NCI-H2196 (cell line): ENCODE measurements around the gene RBM33.
"Not testable (repeated sequence)": the region's sequence is repeated elsewhere in the genome, so short reads cannot be mapped to it uniquely, and the experiment has no call there.

Experiments used
- DNase-seq: peaks from one replicate; lab custom pipeline; 2025; ENCODE audit not compliant: unreplicated experiment; lab: John Stamatoyannopoulos, UW

The RBM33 gene

GRCh38 chr7:155807065-155807671, 162.7 kb downstream of the RBM33 start:
- no peak for DNase-seq

- DNase-seq, result no peak
Observed at GRCh38 chr7:155807789-155808548, 163.5 kb downstream of the RBM33 start.

- DNase-seq, result no peak
Observed at GRCh38 chr7:155808549-155809331, 164.3 kb downstream of the RBM33 start.

GRCh38 chr7:155809332-155809946, 165.0 kb downstream of the RBM33 start:
- no peak for DNase-seq

- DNase-seq, result no peak
Observed at GRCh38 chr7:155809947-155810769, 165.7 kb downstream of the RBM33 start.

DNA sequence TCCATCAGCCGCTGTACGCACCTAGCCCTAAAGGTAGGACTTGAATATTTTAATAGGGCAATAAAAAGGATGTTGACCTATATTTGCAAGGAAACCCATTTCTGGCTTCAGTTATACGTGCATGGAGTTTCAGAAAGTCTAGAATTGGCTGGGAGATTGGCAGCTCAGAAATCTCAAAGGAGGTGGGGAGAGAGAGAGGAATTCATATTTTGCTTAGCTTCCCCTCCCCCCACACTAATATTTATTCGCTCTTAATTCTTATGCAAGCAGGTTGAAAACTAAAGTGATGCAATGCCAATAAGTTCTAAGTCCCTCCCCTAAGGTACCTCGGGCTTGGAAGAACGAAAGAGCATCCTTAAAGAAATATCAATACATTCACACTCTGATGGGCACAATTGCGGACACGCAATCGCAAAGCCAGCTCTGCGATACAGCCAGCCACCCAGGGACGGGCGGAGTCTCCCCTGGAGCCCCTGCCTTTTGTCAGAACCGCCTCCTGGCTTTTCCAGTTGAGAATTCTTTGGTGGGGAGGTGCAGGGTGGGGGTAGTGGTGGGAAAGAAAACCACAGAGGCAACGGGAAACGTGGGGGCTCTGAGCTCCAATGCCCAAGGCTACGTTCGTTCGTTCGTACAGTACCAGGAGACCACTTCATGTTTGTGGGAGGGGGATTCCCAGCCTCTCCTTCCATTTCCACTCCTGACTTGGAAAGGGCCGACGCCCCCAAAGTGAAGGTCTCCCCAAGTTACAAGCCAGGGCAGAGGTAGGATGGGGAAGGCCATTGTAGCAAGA, 166.5 kb downstream of the RBM33 start:
- DNase-seq, result no peak

- no peak for DNase-seq
Observed at GRCh38 chr7:155811560-155811894, 167.1 kb downstream of the RBM33 start.

GRCh38 chr7:155811895-155812761, 167.7 kb downstream of the RBM33 start, which contains the start of gene SHH:
SHH (minus strand) TSS chr7:155812463; CDS start chr7:155812122, 341 bp downstream.
- no peak for DNase-seq

- DNase-seq, result no peak
Observed at GRCh38 chr7:155813125-155813524, 168.7 kb downstream of the RBM33 start.

GRCh38 chr7:155813546-155814315, 169.3 kb downstream of the RBM33 start:
- DNase-seq, result no peak

DNA sequence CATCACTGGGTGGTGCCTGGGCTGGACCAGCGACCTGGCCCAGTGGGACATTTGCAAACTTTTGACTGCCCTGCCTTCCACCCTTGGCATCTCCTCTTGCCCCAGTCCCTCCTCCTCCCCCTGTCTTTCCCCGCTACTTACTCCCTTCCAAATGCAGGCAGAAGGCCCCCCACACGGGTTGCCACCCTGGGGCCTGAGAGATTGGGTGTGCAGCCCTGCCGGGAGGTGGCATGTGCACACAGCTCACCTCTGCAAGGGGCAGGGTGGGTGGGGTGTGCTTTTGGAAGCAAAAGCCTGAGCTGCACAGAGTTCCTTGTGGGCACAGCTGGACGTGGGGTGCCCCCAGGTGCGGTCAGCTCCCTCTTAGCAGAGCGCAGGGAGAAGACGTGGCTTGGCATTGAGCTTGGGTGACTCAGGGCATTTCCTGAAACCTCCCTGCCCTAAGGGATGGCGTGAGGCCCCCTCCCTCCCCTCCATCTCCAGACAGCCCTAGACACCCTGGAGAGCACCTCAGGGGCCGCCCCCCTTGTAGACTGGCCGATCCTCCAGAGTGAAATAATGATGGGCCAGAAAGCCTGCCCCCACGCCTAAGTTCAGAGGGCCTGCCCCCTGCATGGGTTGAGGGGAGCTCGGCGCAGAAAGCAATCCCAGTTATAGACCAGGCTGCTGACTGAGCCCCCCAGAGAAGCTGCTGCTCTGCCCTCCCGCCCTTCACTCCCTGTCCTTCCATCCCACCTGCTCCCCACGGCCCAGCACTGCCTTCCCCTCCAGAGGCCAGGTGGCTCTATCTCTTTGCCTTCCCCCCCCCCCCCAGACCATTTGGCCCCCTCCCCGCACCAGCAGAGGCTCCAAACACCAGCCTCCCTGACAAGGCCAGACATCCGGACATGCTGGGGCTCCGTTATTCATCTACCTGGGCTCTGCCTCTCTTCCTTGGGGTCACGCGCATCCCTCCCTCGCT, 170.1 kb downstream of the RBM33 start:
- DNase-seq, result no peak

DNA sequence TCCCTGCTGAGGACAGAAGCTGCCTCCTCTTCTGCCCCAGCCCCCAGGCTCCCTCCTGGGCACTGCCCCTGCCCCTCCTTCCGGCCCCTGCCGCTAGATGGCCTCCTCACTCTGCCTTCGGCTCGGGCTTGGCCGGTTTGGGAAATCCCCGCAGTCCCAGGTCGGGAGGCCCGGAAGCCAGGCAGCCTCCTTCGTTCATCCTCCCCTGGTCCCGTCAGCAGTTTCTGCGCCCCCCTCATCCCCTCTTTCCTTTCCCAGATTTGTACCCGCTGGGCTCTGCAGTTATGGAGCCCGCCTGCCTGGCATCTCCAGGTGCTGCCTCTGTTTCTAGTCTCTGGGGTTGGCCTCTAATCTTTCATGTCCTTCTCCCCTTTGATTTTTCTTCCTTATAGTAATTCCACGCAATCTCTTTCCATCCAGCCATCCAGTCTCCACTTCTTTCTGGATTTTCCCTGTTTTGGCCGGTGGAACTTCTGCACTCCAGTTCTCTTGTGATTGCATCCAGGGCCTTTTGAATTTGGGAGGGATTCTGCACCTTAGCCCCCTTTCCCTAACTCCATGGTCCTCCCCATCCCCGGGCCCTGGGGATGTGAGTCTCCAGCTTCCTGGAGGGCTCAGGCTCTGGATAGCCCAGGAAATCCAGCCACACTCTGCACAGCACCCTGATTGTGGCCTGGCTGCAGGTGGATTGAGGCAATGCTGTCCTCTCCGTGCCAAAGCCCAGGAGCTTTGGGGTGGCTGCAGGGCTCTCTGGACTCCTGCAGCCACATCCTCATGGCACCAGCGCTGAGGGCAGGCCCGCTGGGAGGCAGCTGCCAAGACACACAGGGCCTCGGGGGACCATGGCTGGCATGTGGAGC, 171.1 kb downstream of the RBM33 start:
- peak; percentile 49 for DNase-seq

DNA sequence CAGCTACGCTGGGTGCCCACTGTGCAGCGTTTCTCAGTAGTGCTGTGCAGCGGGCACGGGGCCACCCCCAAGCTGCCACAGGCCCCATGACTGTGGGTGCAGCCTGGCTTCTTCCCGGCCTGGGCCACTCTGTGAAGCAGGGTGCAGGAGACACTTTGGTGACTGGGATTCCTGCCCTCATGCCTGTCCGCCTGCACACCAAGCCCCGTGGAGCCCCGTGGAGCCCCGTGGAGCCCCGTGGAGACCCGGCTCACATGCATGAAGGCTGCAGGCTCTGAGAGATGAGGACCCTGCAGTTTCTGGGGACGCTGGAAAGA, 171.7 kb downstream of the RBM33 start:
- no peak for DNase-seq

- no peak for DNase-seq
Observed at GRCh38 chr7:155816996-155817395, 172.5 kb downstream of the RBM33 start.

GRCh38 chr7:155817515-155817914, 173.1 kb downstream of the RBM33 start:
- not testable (repeated sequence) for DNase-seq

DNA sequence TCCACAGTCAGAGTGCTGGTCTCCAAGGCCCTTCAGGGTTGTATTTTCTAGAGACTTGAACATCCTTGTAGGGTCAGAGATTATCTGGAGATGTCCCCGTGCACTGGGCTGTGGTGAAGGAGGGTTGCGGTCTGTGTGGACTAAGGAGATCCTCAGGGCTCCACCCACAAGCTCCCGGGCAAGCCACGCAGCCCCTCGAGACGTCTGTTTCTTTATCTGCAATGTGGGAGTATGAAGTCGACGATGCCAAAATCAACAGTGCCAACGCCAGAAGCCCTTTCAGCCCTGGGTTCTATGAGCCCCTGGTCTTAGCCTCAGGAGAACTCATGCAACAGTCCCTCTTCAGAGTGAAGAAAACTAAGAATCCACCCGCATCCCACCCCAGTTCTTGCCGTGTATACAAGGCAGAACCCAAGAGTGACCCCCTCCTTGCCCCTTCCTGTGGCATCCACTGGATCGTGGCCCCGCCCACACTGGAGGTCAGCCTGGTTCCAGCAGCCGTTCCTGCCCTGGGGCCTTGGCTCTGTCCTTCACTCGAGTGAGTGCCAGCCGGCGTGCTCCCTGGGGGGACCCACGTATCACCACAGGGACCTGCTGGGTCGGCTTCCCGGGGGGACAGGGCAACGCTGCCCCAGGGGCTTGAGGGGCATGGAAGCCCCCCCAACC, 173.8 kb downstream of the RBM33 start:
- DNase-seq, result no peak
